Endothelial cell (in vitro differentiated cells): Measurements from ENCODE around the gene RPS21. TPM values are rescaled to one million over a fixed set of nuclear protein-coding genes. Genes with fewer than 3 reads are reported as not detected.

ENCODE experiments used
- DNase-seq: peaks from one replicate; pipeline ENCODE4 v3.0.0; 2021; ENCODE audit warnings: low spot score
- H3K27ac Mint-ChIP-seq: one replicate; pipeline ENCODE4 v1.8.0; 2021; ENCODE audit warnings: mixed read lengths, inconsistent platforms; ENCODE audit not compliant: unreplicated experiment
- H3K27me3 Mint-ChIP-seq: one replicate; pipeline ENCODE4 v1.8.0; 2021; ENCODE audit warnings: mild to moderate bottlenecking, moderate library complexity, mixed read lengths, inconsistent platforms; ENCODE audit not compliant: unreplicated experiment
- H3K36me3 Mint-ChIP-seq: one replicate; pipeline ENCODE4 v1.8.0; 2021; ENCODE audit warnings: mild to moderate bottlenecking, low read depth, mixed read lengths, inconsistent platforms; ENCODE audit not compliant: unreplicated experiment
- H3K4me1 Mint-ChIP-seq: one replicate; pipeline ENCODE4 v1.8.0; 2021; ENCODE audit warnings: mild to moderate bottlenecking, mixed read lengths, inconsistent platforms; ENCODE audit not compliant: unreplicated experiment
- H3K4me3 Mint-ChIP-seq: one replicate; pipeline ENCODE4 v1.8.0; 2021; ENCODE audit warnings: mild to moderate bottlenecking, mixed read lengths, inconsistent platforms; ENCODE audit not compliant: unreplicated experiment
- H3K9me3 Mint-ChIP-seq: one replicate; pipeline ENCODE4 v1.8.0; 2021; ENCODE audit warnings: mixed read lengths, inconsistent platforms; ENCODE audit not compliant: unreplicated experiment
- total RNA-seq: library from RNA; stranded (reverse); fragmentation: NEBNext Ultra II Directional; extraction: Animal tissue kit (Norgen Biotek cat#: 25700); gene quantifications from one replicate; pipeline ENCODE4 v1.2.1, GENCODE V29; 2021; ENCODE audit not compliant: unreplicated experiment
- TF ChIP-seq, protein P1 (sequence below): fragments of 200-600 bp; sonication (generic); IDR thresholded peaks from one replicate; pipeline ENCODE4 v1.5.0; 2021; ENCODE audit warnings: antibody characterized with exemption; ENCODE audit not compliant: unreplicated experiment

RPS21 gene
- total RNA-seq, 1 donor from 2014 or later = 1,710 TPM

DNA sequence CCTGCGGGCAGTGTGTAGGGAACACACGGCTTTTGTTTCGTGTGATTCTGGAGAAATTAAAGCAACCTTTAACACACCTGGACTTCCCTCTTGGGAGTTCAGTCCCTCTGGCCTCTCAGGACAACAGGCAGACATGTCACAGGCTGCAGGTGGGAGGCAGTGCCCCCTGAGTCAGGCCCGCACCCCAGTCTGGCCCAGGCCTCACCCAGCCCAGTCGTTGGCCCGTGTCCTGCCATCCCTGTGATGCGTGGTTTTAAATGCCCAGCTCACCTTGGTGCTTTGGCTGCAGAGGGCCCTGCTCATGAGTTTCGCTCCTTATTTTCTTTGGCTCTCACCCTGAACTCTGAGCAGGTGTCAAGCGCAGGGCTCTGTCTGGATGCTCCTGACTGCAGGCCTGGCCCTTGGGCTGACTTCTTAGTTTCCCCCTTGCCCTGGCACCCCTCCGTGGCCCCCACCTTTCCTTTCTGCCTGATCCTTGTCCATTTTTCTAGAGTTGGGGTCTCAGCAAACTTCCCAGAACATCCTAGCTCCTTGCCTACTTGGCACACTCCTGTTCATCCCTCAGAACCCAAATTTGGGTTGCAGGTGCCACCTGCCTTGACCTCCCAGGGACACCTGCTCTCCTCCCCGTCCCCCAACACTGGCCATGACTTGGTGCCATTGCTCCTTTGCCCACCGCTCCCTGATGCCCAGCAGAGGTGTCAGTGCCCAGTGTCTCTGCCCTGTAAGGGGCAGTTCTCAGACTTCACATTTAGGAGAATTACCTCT, 22.4 kb downstream of the RPS21 start:
- H3K27me3 Mint-ChIP-seq = peaks cover 8% of the 10 kb centered on the region
- no peak overlapping the region for H3K4me3 Mint-ChIP-seq

GRCh38 chr20:62409931-62410745, 23.2 kb downstream of the RPS21 start:
- H3K4me1 Mint-ChIP-seq = peaks cover 6% of the 10 kb centered on the region
- no peaks in the 10 kb centered on the region for H3K9me3 Mint-ChIP-seq
- no peaks in the 10 kb centered on the region for H3K36me3 Mint-ChIP-seq
- TF ChIP-seq, protein P1, sequence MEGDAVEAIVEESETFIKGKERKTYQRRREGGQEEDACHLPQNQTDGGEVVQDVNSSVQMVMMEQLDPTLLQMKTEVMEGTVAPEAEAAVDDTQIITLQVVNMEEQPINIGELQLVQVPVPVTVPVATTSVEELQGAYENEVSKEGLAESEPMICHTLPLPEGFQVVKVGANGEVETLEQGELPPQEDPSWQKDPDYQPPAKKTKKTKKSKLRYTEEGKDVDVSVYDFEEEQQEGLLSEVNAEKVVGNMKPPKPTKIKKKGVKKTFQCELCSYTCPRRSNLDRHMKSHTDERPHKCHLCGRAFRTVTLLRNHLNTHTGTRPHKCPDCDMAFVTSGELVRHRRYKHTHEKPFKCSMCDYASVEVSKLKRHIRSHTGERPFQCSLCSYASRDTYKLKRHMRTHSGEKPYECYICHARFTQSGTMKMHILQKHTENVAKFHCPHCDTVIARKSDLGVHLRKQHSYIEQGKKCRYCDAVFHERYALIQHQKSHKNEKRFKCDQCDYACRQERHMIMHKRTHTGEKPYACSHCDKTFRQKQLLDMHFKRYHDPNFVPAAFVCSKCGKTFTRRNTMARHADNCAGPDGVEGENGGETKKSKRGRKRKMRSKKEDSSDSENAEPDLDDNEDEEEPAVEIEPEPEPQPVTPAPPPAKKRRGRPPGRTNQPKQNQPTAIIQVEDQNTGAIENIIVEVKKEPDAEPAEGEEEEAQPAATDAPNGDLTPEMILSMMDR = peak; percentile 45
- DNase-seq = peak; percentile 60
- no peak overlapping the region for H3K27ac Mint-ChIP-seq
- no peak overlapping the region for H3K4me3 Mint-ChIP-seq
- peaks cover 8% of the 10 kb centered on the region for H3K27me3 Mint-ChIP-seq

More for the DNA sequence above, 22.4 kb downstream of the RPS21 start:
- no peaks in the 10 kb centered on the region for H3K9me3 Mint-ChIP-seq
- TF ChIP-seq, protein P1 = no peak
- no peak overlapping the region for H3K27ac Mint-ChIP-seq
- DNase-seq = no peak
- no peaks in the 10 kb centered on the region for H3K36me3 Mint-ChIP-seq
- H3K4me1 Mint-ChIP-seq = peaks cover 6% of the 10 kb centered on the region

- TF ChIP-seq, protein P1 = no peak
- H3K27me3 Mint-ChIP-seq = peaks cover 6% of the 10 kb centered on the region
- H3K4me1 Mint-ChIP-seq = peaks cover 1% of the 10 kb centered on the region
- no peaks in the 10 kb centered on the region for H3K9me3 Mint-ChIP-seq
- no peak overlapping the region for H3K4me3 Mint-ChIP-seq
- no peaks in the 10 kb centered on the region for H3K36me3 Mint-ChIP-seq
- H3K27ac Mint-ChIP-seq = no peak overlapping the region
- no peak for DNase-seq
Measured at GRCh38 chr20:62410746-62411478, 24.0 kb downstream of the RPS21 start.

DNA sequence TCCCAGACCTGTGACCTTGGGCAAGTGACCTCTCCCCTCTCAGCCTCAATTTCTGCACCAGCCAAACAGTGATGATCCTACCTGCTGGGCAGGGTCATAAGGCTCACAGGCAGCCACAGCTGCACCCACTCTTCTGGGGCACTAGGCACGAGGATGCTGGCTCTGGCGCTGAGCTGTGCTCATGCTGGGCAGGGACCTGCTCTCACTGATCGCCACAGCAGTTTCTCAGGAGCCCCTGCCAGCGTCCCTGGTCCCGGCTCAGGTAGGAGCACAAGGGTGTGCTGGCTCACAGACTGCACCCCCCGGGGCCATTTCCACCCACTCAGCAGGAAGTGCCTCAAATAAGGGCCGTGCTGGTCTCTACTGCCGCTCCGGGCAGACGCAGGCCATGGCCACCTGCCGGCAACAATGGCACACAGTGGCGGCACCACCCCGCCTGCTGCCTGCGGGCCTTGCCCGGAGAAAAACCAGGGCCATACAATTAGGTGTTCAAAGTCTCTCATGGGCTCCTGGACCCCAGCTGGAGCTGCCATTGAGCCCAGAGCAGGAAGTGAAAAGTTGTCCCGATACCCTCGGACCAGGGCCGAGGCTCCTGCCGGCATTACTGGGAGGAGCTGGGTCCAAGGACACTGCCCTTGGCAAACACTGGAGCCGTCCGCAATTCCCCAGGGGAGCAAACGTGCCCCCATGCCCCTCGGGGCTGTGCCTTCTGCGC, 24.7 kb downstream of the RPS21 start:
- Mint-ChIP-seq H3K4me1 (no peaks in the 10 kb centered on the region), H3K9me3 (no peaks in the 10 kb centered on the region), H3K27ac (no peak overlapping the region), H3K36me3 (no peaks in the 10 kb centered on the region), H3K4me3 (no peak overlapping the region), H3K27me3 (peaks cover 6% of the 10 kb centered on the region)
- DNase-seq = no peak
- TF ChIP-seq, protein P1 = no peak
